Ovary (tissue), 3 donors: Measurements from ENCODE around the gene CYP2S1.

Source experiments
- CTCF ChIP-seq, 3 donors: fragments of 450-650 bp in 2 of 3; fragments of 200-600 bp in 1 of 3; IDR thresholded peaks; one replicate each; pipeline versions ENCODE4 v1.5.1 to v1.8.0; 2016 to 2022; ENCODE audit warnings: antibody characterized with exemption in 3 of 3, mild to moderate bottlenecking in 1 of 3
- POLR2A ChIP-seq: fragments of 450-650 bp; IDR thresholded peaks from one replicate; pipeline ENCODE4 v1.6.1; 2017; ENCODE audit warnings: antibody characterized with exemption, mild to moderate bottlenecking, moderate library complexity
- donor health status: DM: no; HTN: no; CAD: no.

GRCh38 chr19:41223431-41224234, 30.6 kb downstream of the CYP2S1 start:
- TF ChIP-seq CTCF (IDR thresholded peaks at IDR 0.05) = no peak
- no peak for TF ChIP-seq POLR2A
